DND-41 (cell line): ENCODE measurements around the gene MMP20.

Source experiments
- ATAC-seq: fragments of 200-7000 bp; cut with Tn5 transposase; 3 replicates; pipeline ENCODE4 v1.9.1; 2021; ENCODE audit warnings: low read depth; ENCODE audit not compliant: insufficient read depth
- DNase-seq: peaks from one replicate; pipeline ENCODE4 v3.0.0-alpha.2; 2020
- H2AFZ ChIP-seq: 2 replicates; pipeline ENCODE4 v1.6.0; 2012; ENCODE audit warnings: low read depth, low read length
- H3K27ac ChIP-seq: 2 replicates; pipeline ENCODE4 v1.5.1; 2012; ENCODE audit warnings: low read length, inconsistent platforms
- H3K27me3 ChIP-seq: fragments of 200-600 bp; sonication (generic); 2 replicates; pipeline ENCODE4 v1.6.0; 2012; ENCODE audit warnings: low read length, mild to moderate bottlenecking, inconsistent platforms; ENCODE audit not compliant: insufficient read depth, poor library complexity
- H3K36me3 ChIP-seq: 2 replicates; pipeline ENCODE4 v1.5.1; 2012; ENCODE audit warnings: low read length, inconsistent platforms; ENCODE audit not compliant: insufficient read depth
- H3K4me1 ChIP-seq: 2 replicates; pipeline ENCODE4 v1.5.1; 2012; ENCODE audit warnings: mild to moderate bottlenecking, low read length; ENCODE audit not compliant: insufficient read depth
- H3K4me2 ChIP-seq: 2 replicates; pipeline ENCODE4 v1.6.0; 2012; ENCODE audit warnings: mild to moderate bottlenecking, moderate library complexity, low read length, inconsistent platforms; ENCODE audit not compliant: insufficient read depth
- H3K4me3 ChIP-seq, 2 experiments: fragments of 200-600 bp in 1 of 2; shearing (Covaris generic) in 1 of 2; 2 replicates each; pipeline ENCODE4 v1.5.1; 2012 to 2016; ENCODE audit warnings: inconsistent platforms in 2 of 2, low read length in 2 of 2, mild to moderate bottlenecking in 2 of 2, low read depth in 1 of 2, moderate library complexity in 1 of 2
- H3K79me2 ChIP-seq: 2 replicates; pipeline ENCODE4 v1.6.0; 2012; ENCODE audit warnings: low read length, inconsistent platforms; ENCODE audit not compliant: insufficient read depth
- H3K9ac ChIP-seq: 2 replicates; pipeline ENCODE4 v1.6.0; 2012; ENCODE audit warnings: low read depth, mild to moderate bottlenecking, inconsistent platforms, low read length, moderate library complexity
- H3K9me3 ChIP-seq: 2 replicates; pipeline ENCODE4 v1.5.1; 2012; ENCODE audit warnings: low read length, moderate library complexity, mild to moderate bottlenecking, inconsistent platforms; ENCODE audit not compliant: insufficient read depth, severe bottlenecking
- H4K20me1 ChIP-seq: 2 replicates; pipeline ENCODE4 v1.6.0; 2012; ENCODE audit warnings: low read length; ENCODE audit not compliant: insufficient read depth
- EZH2 ChIP-seq: IDR thresholded peaks from 3 replicates; pipeline ENCODE4 v1.6.1; 2012; ENCODE audit warnings: borderline replicate concordance, low read depth, mild to moderate bottlenecking, moderate library complexity, low read length, inconsistent platforms; ENCODE audit not compliant: severe bottlenecking
- TF ChIP-seq, protein P1 (sequence below): IDR thresholded peaks from 2 replicates; pipeline ENCODE4 v1.5.1; 2012; ENCODE audit warnings: borderline replicate concordance, low read length, moderate library complexity, mild to moderate bottlenecking; ENCODE audit not compliant: poor library complexity, severe bottlenecking; ENCODE audit errors: extremely low read depth

MMP20 gene

GRCh38 chr11:102572554-102573220, 52.4 kb downstream of the MMP20 start:
- Histone ChIP-seq H3K4me1 (0 out of 2 replicates have a peak, but pooled peaks cover 5% of the 10 kb centered on the region), H4K20me1 (no peaks in the 10 kb centered on the region), H3K4me3 (no peak overlapping the region), H3K36me3 (no peaks in the 10 kb centered on the region), H3K27me3 (no peaks in the 10 kb centered on the region), H3K27ac (no peak overlapping the region), H3K9me3 (peaks cover 5% of the 10 kb centered on the region), H3K4me2 (no peak overlapping the region), H2AFZ (no peak overlapping the region), H3K9ac (no peak overlapping the region), H3K79me2 (no peaks in the 10 kb centered on the region)
- TF ChIP-seq, protein P1, sequence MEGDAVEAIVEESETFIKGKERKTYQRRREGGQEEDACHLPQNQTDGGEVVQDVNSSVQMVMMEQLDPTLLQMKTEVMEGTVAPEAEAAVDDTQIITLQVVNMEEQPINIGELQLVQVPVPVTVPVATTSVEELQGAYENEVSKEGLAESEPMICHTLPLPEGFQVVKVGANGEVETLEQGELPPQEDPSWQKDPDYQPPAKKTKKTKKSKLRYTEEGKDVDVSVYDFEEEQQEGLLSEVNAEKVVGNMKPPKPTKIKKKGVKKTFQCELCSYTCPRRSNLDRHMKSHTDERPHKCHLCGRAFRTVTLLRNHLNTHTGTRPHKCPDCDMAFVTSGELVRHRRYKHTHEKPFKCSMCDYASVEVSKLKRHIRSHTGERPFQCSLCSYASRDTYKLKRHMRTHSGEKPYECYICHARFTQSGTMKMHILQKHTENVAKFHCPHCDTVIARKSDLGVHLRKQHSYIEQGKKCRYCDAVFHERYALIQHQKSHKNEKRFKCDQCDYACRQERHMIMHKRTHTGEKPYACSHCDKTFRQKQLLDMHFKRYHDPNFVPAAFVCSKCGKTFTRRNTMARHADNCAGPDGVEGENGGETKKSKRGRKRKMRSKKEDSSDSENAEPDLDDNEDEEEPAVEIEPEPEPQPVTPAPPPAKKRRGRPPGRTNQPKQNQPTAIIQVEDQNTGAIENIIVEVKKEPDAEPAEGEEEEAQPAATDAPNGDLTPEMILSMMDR = no peak
- TF ChIP-seq EZH2 = no peak
- DNase-seq (no peak), ATAC-seq (no peak)

GRCh38 chr11:102568851-102569250, 56.3 kb downstream of the MMP20 start:
- no peaks in the 10 kb centered on the region for H3K79me2 ChIP-seq
- no peaks in the 10 kb centered on the region for H3K27me3 ChIP-seq
- H3K4me1 ChIP-seq = 0 out of 2 replicates have a peak, but pooled peaks cover under 1% of the 10 kb centered on the region
- H3K27ac ChIP-seq = no peak overlapping the region
- no peak overlapping the region for H3K4me3 ChIP-seq
- H3K9me3 ChIP-seq = peaks cover 10% of the 10 kb centered on the region
- no peaks in the 10 kb centered on the region for H4K20me1 ChIP-seq
- no peak for DNase-seq
- ATAC-seq = no peak
- H3K4me2 ChIP-seq = no peak overlapping the region
- H2AFZ ChIP-seq = no peak overlapping the region
- no peaks in the 10 kb centered on the region for H3K36me3 ChIP-seq
- no peak overlapping the region for H3K9ac ChIP-seq
- TF ChIP-seq EZH2 = no peak
- TF ChIP-seq, protein P1 = no peak

- no peak for DNase-seq
- Histone ChIP-seq H3K4me2 (no peak overlapping the region), H2AFZ (no peak overlapping the region), H3K4me1 (peaks cover 12% of the 10 kb centered on the region), H3K4me3 (no peak overlapping the region), H3K9me3 (peaks cover 10% of the 10 kb centered on the region), H3K36me3 (no peaks in the 10 kb centered on the region), H4K20me1 (no peaks in the 10 kb centered on the region), H3K27me3 (no peaks in the 10 kb centered on the region), H3K9ac (no peak overlapping the region), H3K79me2 (no peaks in the 10 kb centered on the region), H3K27ac (no peak overlapping the region)
- no peak for ATAC-seq
- TF ChIP-seq, protein P1 = no peak
- TF ChIP-seq EZH2 = no peak
Measured at GRCh38 chr11:102566112-102566511, 59.0 kb downstream of the MMP20 start.

DNA sequence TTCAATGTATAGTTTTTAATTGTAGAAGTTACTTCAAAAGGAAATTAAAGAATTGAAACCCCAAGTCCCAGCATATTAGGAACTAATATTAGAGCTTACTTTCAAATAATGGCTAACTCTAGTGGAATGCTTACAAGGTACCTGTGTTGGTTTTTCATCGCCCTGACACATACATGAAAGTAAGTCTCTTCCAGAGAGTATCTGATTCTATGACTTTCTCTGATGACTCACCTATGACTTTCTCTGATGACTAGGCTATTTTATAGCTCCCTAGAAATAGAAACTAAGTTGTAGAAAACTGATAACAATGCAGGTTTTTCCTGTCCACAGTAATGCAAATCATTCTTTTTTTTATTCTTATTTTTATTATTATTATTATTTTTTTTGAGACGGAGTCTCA, 61.0 kb downstream of the MMP20 start:
- no peak overlapping the region for H3K4me3 ChIP-seq
- H2AFZ ChIP-seq = no peak overlapping the region
- H3K4me1 ChIP-seq = peaks cover 32% of the 10 kb centered on the region
- no peak for TF ChIP-seq EZH2
- TF ChIP-seq, protein P1 = no peak
- H3K9me3 ChIP-seq = peaks cover 10% of the 10 kb centered on the region
- no peak overlapping the region for H3K4me2 ChIP-seq
- H3K36me3 ChIP-seq = no peaks in the 10 kb centered on the region
- no peak overlapping the region for H3K9ac ChIP-seq
- H3K27ac ChIP-seq = no peak overlapping the region
- no peak for DNase-seq
- no peaks in the 10 kb centered on the region for H4K20me1 ChIP-seq
- H3K79me2 ChIP-seq = no peaks in the 10 kb centered on the region
- no peaks in the 10 kb centered on the region for H3K27me3 ChIP-seq
- ATAC-seq = no peak
